ENCODE data around the gene PRR5L.

Gene PRR5L

DNA sequence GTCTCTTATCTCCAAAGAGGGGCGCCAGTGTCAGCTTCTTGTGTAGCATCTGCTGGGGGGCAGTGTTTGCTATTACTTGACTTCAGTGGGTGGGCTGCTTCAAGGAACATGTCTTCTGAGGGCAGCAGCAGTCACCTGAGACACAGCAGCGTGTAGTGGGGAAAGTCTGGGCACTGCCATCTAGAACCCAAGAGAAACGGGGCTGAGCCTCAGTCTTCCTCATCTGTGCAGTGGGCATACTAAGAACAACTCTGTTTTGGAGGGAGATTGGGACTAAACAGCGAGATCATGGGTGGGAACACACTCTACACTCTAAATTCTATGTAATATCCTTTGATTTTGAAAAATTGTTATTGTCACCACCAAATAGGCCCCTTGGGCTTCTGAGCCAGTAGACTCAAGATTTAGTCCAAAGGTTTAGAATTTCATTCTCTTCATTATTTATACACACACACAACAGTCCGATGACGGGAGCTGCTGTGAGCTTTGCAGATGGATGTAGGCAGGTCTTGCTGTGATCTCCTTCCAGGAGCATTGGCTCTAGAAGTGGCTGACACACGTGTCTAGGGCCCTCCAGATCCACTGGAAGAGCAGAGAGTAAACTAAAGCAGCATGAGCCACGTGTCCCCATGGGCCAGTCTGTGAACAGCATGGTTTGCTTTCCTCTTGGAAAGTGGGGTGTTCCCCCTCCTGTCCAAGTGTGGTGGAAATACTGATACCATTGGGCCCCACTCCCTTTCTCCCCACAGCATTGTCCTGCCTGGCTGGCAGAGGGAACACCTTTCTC lies 162.2 kb downstream of the PRR5L start:
- Histone ChIP-seq H3K4me2 (no peak overlapping the region), H3K27me3 (ENCODE audit: insufficient read depth, low read depth) (no peaks in the 10 kb centered on the region), H3K36me3 (ENCODE audit: insufficient read depth) (no peaks in the 10 kb centered on the region), H3K4me3 (IDR thresholded peaks at IDR 0.05; ENCODE audit: insufficient read depth, low read depth, low read length) (no peak overlapping the region), H3K27ac (no peak overlapping the region), H3K79me2 (ENCODE audit: insufficient read depth, low read depth) (no peaks in the 10 kb centered on the region), H4K20me1 (ENCODE audit: insufficient read depth) (no peaks in the 10 kb centered on the region), H3K4me1 (ENCODE audit: low read depth, poor library complexity, severe bottlenecking) (peaks cover 30% of the 10 kb centered on the region), H3K9ac (no peak overlapping the region), H2AFZ (ENCODE audit: low read depth) (no peak overlapping the region)
- TF ChIP-seq, protein P1, sequence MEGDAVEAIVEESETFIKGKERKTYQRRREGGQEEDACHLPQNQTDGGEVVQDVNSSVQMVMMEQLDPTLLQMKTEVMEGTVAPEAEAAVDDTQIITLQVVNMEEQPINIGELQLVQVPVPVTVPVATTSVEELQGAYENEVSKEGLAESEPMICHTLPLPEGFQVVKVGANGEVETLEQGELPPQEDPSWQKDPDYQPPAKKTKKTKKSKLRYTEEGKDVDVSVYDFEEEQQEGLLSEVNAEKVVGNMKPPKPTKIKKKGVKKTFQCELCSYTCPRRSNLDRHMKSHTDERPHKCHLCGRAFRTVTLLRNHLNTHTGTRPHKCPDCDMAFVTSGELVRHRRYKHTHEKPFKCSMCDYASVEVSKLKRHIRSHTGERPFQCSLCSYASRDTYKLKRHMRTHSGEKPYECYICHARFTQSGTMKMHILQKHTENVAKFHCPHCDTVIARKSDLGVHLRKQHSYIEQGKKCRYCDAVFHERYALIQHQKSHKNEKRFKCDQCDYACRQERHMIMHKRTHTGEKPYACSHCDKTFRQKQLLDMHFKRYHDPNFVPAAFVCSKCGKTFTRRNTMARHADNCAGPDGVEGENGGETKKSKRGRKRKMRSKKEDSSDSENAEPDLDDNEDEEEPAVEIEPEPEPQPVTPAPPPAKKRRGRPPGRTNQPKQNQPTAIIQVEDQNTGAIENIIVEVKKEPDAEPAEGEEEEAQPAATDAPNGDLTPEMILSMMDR (conservative IDR thresholded peaks at IDR 0.05; ENCODE audit: low read depth, low read length), result no peak

DNA sequence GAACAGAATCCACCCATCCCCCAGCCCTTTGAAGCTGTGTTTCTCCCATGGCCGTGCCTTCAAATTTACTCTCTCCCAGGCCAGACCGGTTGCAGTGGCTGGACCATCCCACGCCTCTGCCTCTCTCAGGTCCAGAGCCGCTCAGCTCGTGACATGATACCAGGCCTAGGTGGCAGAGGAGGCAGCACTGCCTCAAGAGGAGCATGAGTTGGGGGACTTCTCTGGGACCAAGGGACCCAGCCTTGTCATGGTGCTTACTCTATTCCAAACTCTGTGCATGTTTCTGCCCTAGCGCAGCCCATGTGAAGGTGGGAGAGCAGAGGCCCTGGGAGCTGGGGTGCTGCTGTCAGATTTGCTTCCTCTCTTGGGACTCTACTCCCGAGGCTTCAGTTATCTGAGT lies 163.0 kb downstream of the PRR5L start:
- H3K4me3 ChIP-seq (IDR thresholded peaks at IDR 0.05; ENCODE audit: insufficient read depth, low read depth, low read length), result no peak overlapping the region
- peaks cover 22% of the 10 kb centered on the region for H3K4me1 ChIP-seq (ENCODE audit: low read depth, poor library complexity, severe bottlenecking)
- H3K36me3 ChIP-seq (ENCODE audit: insufficient read depth), result no peaks in the 10 kb centered on the region
- no peak overlapping the region for H3K9ac ChIP-seq
- H3K79me2 ChIP-seq (ENCODE audit: insufficient read depth, low read depth), result no peaks in the 10 kb centered on the region
- H3K27me3 ChIP-seq (ENCODE audit: insufficient read depth, low read depth), result no peaks in the 10 kb centered on the region
- TF ChIP-seq, protein P1 (conservative IDR thresholded peaks at IDR 0.05; ENCODE audit: low read depth, low read length), result no peak
- no peak overlapping the region for H3K27ac ChIP-seq
- no peak overlapping the region for H2AFZ ChIP-seq (ENCODE audit: low read depth)
- no peaks in the 10 kb centered on the region for H4K20me1 ChIP-seq (ENCODE audit: insufficient read depth)
- no peak overlapping the region for H3K4me2 ChIP-seq

DNA sequence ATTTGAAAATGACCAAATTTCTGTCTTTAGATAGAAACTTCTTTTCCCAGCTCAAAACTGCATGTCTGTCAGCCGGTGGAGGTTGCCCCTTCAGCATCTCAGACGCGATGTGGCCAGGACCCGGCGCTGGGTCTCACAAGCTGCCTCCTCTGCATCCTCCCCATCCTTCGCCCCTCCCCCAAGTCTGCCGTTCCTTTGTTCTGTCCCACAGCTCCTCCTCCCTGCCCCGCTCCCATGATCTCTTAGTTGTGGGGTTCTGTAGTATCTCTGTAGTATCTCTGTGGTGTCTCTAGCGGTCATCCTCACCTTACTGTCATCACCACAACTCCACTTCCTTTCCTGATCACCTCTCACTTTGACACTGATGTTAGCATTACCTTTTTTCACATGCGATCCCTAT lies 164.1 kb downstream of the PRR5L start:
- H3K9ac ChIP-seq, result no peak overlapping the region
- no peak overlapping the region for H2AFZ ChIP-seq (ENCODE audit: low read depth)
- no peaks in the 10 kb centered on the region for H3K79me2 ChIP-seq (ENCODE audit: insufficient read depth, low read depth)
- no peak overlapping the region for H3K4me3 ChIP-seq (IDR thresholded peaks at IDR 0.05; ENCODE audit: insufficient read depth, low read depth, low read length)
- TF ChIP-seq, protein P1 (conservative IDR thresholded peaks at IDR 0.05; ENCODE audit: low read depth, low read length), result no peak
- no peaks in the 10 kb centered on the region for H3K27me3 ChIP-seq (ENCODE audit: insufficient read depth, low read depth)
- H3K4me2 ChIP-seq, result no peak overlapping the region
- peaks cover 12% of the 10 kb centered on the region for H3K4me1 ChIP-seq (ENCODE audit: low read depth, poor library complexity, severe bottlenecking)
- H3K36me3 ChIP-seq (ENCODE audit: insufficient read depth), result no peaks in the 10 kb centered on the region
- no peaks in the 10 kb centered on the region for H4K20me1 ChIP-seq (ENCODE audit: insufficient read depth)
- H3K27ac ChIP-seq, result no peak overlapping the region

DNA sequence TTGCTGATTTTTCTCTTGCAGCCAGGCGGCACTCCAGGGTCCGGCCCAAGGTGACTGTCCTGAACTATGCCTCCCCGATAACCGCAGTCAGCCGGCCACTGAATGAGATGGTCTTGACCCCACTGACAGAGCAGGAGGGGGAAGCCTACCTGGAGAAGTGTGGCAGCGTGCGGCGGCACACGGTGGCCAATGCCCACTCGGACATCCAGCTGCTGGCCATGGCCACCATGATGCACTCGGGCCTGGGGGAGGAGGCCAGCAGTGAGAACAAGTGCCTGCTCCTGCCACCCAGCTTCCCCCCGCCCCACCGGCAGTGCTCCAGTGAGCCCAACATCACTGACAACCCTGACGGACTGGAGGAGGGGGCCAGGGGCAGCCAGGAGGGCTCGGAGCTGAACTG lies 166.2 kb downstream of the PRR5L start:
- H3K36me3 ChIP-seq (ENCODE audit: insufficient read depth), result no peaks in the 10 kb centered on the region
- no peaks in the 10 kb centered on the region for H4K20me1 ChIP-seq (ENCODE audit: insufficient read depth)
- H3K9ac ChIP-seq, result no peak overlapping the region
- no peaks in the 10 kb centered on the region for H3K79me2 ChIP-seq (ENCODE audit: insufficient read depth, low read depth)
- TF ChIP-seq, protein P1 (conservative IDR thresholded peaks at IDR 0.05; ENCODE audit: low read depth, low read length), result no peak
- H3K27ac ChIP-seq, result no peak overlapping the region
- H3K4me1 ChIP-seq (ENCODE audit: low read depth, poor library complexity, severe bottlenecking), result no peaks in the 10 kb centered on the region
- no peak overlapping the region for H3K4me3 ChIP-seq (IDR thresholded peaks at IDR 0.05; ENCODE audit: insufficient read depth, low read depth, low read length)
- no peak overlapping the region for H3K4me2 ChIP-seq
- H2AFZ ChIP-seq (ENCODE audit: low read depth), result no peak overlapping the region
- no peaks in the 10 kb centered on the region for H3K27me3 ChIP-seq (ENCODE audit: insufficient read depth, low read depth)

All from KMS-11 (cell line).